IMR-90 (cell line): ENCODE measurements around the gene GABARAPL1. TPM values are rescaled to one million over a fixed set of nuclear protein-coding genes. Genes with fewer than 3 reads are reported as not detected.

Experiments
- ATAC-seq: fragments of 200-7000 bp; cut with Tn5 transposase; 2 replicates; pipeline ENCODE4 v1.9.1; 2020; ENCODE audit warnings: low read depth, mild to moderate bottlenecking, moderate library complexity
- BruUV-seq: library from RNA; stranded (reverse); fragments of 400-500 nt; replicated peaks from 2 replicates; lab custom pipeline; 2021; lab: Mats Ljungman, UMichigan
- CTCF ChIA-PET: fragments of 300-600 bp; formaldehyde crosslinking; extraction: SDS; loops from one replicate; lab custom pipeline; 2021; ENCODE audit warnings: antibody characterized with exemption; lab: Yijun Ruan, JAX
- POLR2A ChIA-PET: fragments of 300-600 bp; sonication (Branson Sonifier 250); formaldehyde crosslinking; loops from one replicate; lab custom pipeline; 2022; ENCODE audit warnings: antibody characterized with exemption; ENCODE audit not compliant: unreplicated experiment; lab: Charles Lee
- DNase-seq: peaks from one replicate; pipeline ENCODE4 v3.0.0; 2013
- H2AFZ ChIP-seq: replicated peaks from 2 replicates; pipeline ENCODE3; 2013; ENCODE audit warnings: low read length, mild to moderate bottlenecking; ENCODE audit not compliant: poor library complexity
- H2AK5ac ChIP-seq: 2 replicates; pipeline ENCODE4 v1.6.1; 2013; ENCODE audit warnings: low read depth, low read length, inconsistent platforms
- H2AK9ac ChIP-seq: replicated peaks from 2 replicates; pipeline ENCODE3; 2013; ENCODE audit warnings: mild to moderate bottlenecking, low read depth, low read length, moderate library complexity; ENCODE audit not compliant: poor library complexity
- H2BK120ac ChIP-seq: 2 replicates; pipeline ENCODE4 v1.6.1; 2013; ENCODE audit warnings: low read depth, low read length, inconsistent platforms
- H2BK15ac ChIP-seq: 3 replicates; pipeline ENCODE4 v1.6.1; 2013; ENCODE audit warnings: low read depth, low read length, inconsistent platforms
- H2BK20ac ChIP-seq: 2 replicates; pipeline ENCODE4 v1.6.1; 2013; ENCODE audit warnings: low read depth, mild to moderate bottlenecking, inconsistent platforms, low read length, moderate library complexity
- H2BK5ac ChIP-seq: 2 replicates; pipeline ENCODE4 v1.6.1; 2013; ENCODE audit warnings: mild to moderate bottlenecking, low read depth, low read length, inconsistent platforms; ENCODE audit not compliant: poor library complexity, severe bottlenecking
- H3K14ac ChIP-seq: replicated peaks from 2 replicates; pipeline ENCODE4 v1.6.1; 2013; ENCODE audit warnings: low read depth, low read length, inconsistent platforms
- H3K18ac ChIP-seq: 2 replicates; pipeline ENCODE4 v1.6.1; 2013; ENCODE audit warnings: low read depth, low read length, control low read depth
- H3K23ac ChIP-seq: 2 replicates; pipeline ENCODE4 v1.6.1; 2013; ENCODE audit warnings: low read depth, low read length, inconsistent platforms
- H3K27ac ChIP-seq: 2 replicates; pipeline ENCODE4 v1.5.1; 2013; ENCODE audit warnings: mild to moderate bottlenecking, control low read depth, low read length; ENCODE audit not compliant: insufficient read depth
- H3K27me3 ChIP-seq: 2 replicates; pipeline ENCODE4 v1.6.1; 2013; ENCODE audit warnings: low read length; ENCODE audit not compliant: control insufficient read depth, insufficient read depth
- H3K36me3 ChIP-seq: 2 replicates; pipeline ENCODE4 v1.6.1; 2013; ENCODE audit warnings: low read length, mixed read lengths; ENCODE audit not compliant: control insufficient read depth, insufficient read depth
- H3K4ac ChIP-seq: 2 replicates; pipeline ENCODE4 v1.6.1; 2013; ENCODE audit warnings: low read depth, low read length, inconsistent platforms
- H3K4me1 ChIP-seq: 2 replicates; pipeline ENCODE4 v1.6.1; 2013; ENCODE audit warnings: low read length, mixed read lengths; ENCODE audit not compliant: control insufficient read depth, insufficient read depth
- H3K4me2 ChIP-seq: 2 replicates; pipeline ENCODE4 v1.6.1; 2013; ENCODE audit warnings: low read depth, mild to moderate bottlenecking, control low read depth, low read length, moderate library complexity
- H3K4me3 ChIP-seq: 2 replicates; pipeline ENCODE4 v1.5.1; 2013; ENCODE audit warnings: low read depth, mild to moderate bottlenecking, control low read depth, low read length, moderate library complexity; ENCODE audit not compliant: insufficient read depth
- H3K56ac ChIP-seq: 2 replicates; pipeline ENCODE4 v1.6.1; 2013; ENCODE audit warnings: low read length, inconsistent platforms; ENCODE audit not compliant: insufficient read depth; ENCODE audit errors: extremely low read depth
- H3K79me1 ChIP-seq, 2 experiments: 2 replicates each; pipeline ENCODE4 v1.6.1; 2013; ENCODE audit warnings: low read length in 2 of 2, inconsistent platforms in 1 of 2, low read depth in 1 of 2
- H3K9ac ChIP-seq: 2 replicates; pipeline ENCODE4 v1.6.1; 2013; ENCODE audit warnings: low read depth, low read length, control low read depth
- H3K9me1 ChIP-seq: 2 replicates; pipeline ENCODE4 v1.6.1; 2013; ENCODE audit warnings: low read length, inconsistent platforms; ENCODE audit not compliant: insufficient read depth
- H3K9me3 ChIP-seq: 2 replicates; pipeline ENCODE4 v1.6.1; 2013; ENCODE audit warnings: low read length; ENCODE audit not compliant: control insufficient read depth, insufficient read depth
- H4K20me1 ChIP-seq: 2 replicates; pipeline ENCODE4 v1.6.1; 2013; ENCODE audit warnings: low read length, inconsistent platforms; ENCODE audit not compliant: insufficient read depth
- H4K5ac ChIP-seq: 2 replicates; pipeline ENCODE4 v1.6.1; 2013; ENCODE audit warnings: mild to moderate bottlenecking, low read depth, low read length, control low read depth
- H4K8ac ChIP-seq, 2 experiments: 2 replicates each; pipeline ENCODE4 v1.6.1; 2013; ENCODE audit warnings: low read depth in 2 of 2, low read length in 2 of 2, control low read depth in 1 of 2, inconsistent platforms in 1 of 2
- H4K91ac ChIP-seq: 2 replicates; pipeline ENCODE4 v1.6.1; 2013; ENCODE audit warnings: low read depth, low read length, inconsistent platforms; ENCODE audit not compliant: insufficient read depth
- BHLHE40 ChIP-seq: fragments of 150-350 bp; IDR thresholded peaks from 2 replicates; pipeline ENCODE4 v1.6.1; 2016; ENCODE audit warnings: mild to moderate bottlenecking, low read depth, low read length
- CEBPB ChIP-seq: IDR thresholded peaks from 2 replicates; pipeline ENCODE4 v1.6.1; 2012; ENCODE audit warnings: low read depth, low read length, improper control_type of control experiment
- CHD1 ChIP-seq: IDR thresholded peaks from 2 replicates; pipeline ENCODE4 v1.6.1; 2012; ENCODE audit warnings: low read depth, low read length, improper control_type of control experiment
- ELK1 ChIP-seq: fragments of 150-350 bp; IDR thresholded peaks from 2 replicates; pipeline ENCODE4 v1.6.1; 2016; ENCODE audit warnings: low read depth, mild to moderate bottlenecking, low read length, moderate library complexity, borderline replicate concordance
- FOS ChIP-seq: fragments of 150-350 bp; IDR thresholded peaks from 2 replicates; pipeline ENCODE4 v1.6.1; 2016; ENCODE audit warnings: low read depth, low read length
- MAFK ChIP-seq: IDR thresholded peaks from 2 replicates; pipeline ENCODE4 v1.6.1; 2012; ENCODE audit warnings: low read depth, low read length, improper control_type of control experiment
- MAZ ChIP-seq: IDR thresholded peaks from 2 replicates; pipeline ENCODE4 v1.6.1; 2012; ENCODE audit warnings: low read depth, mild to moderate bottlenecking, low read length, improper control_type of control experiment, moderate library complexity, borderline replicate concordance
- MXI1 ChIP-seq: IDR thresholded peaks from 2 replicates; pipeline ENCODE4 v1.6.1; 2012; ENCODE audit warnings: low read depth, mild to moderate bottlenecking, low read length, moderate library complexity, borderline replicate concordance
- NFE2L2 ChIP-seq: fragments of 150-350 bp; IDR thresholded peaks from 2 replicates; pipeline ENCODE4 v1.6.1; 2016; ENCODE audit warnings: low read depth, mild to moderate bottlenecking, low read length
- POLR2A ChIP-seq: IDR thresholded peaks from 2 replicates; pipeline ENCODE4 v1.6.1; 2012; ENCODE audit warnings: mild to moderate bottlenecking, low read depth, low read length
- RCOR1 ChIP-seq: IDR thresholded peaks from 2 replicates; pipeline ENCODE4 v1.6.1; 2012; ENCODE audit warnings: mild to moderate bottlenecking, low read length, improper control_type of control experiment; ENCODE audit not compliant: insufficient replicate concordance
- RFX5 ChIP-seq: IDR thresholded peaks from 2 replicates; pipeline ENCODE4 v1.8.0; 2012; ENCODE audit warnings: low read depth, mild to moderate bottlenecking, low read length, moderate library complexity
- USF2 ChIP-seq: fragments of 150-350 bp; IDR thresholded peaks from 2 replicates; pipeline ENCODE4 v1.6.1; 2017; ENCODE audit warnings: mild to moderate bottlenecking, antibody characterized with exemption, low read length, low read depth
- WGBS, 2 experiments: methylation state at CpG; one replicate each; pipeline versions ENCODE4 v1.1.5 to v1.1.7; 2013; ENCODE audit warnings: missing lambda C conversion rate in 2 of 2; ENCODE audit not compliant: insufficient read length in 1 of 2; ENCODE audit errors: extremely low coverage in 2 of 2; 5-methylcytosine and 5-hydroxymethylcytosine counted together
- dilution Hi-C: fragments of 300-500 bp; cut with HindIII; formaldehyde crosslinking; loops from one replicate; pipeline ENCODE4 v1.14.3; 2018; ENCODE audit warnings: low sequenced_read_pairs; ENCODE audit not compliant: unreplicated experiment
- in situ Hi-C: fragments of 300-500 bp; cut with MboI; formaldehyde crosslinking; loops from 3 replicates; pipeline ENCODE4 v1.14.3; 2019; ENCODE audit warnings: low sequenced_read_pairs, inconsistent platforms, mixed read lengths
- intact Hi-C: fragments of 100-400 bp; cut with micrococcal nuclease; formaldehyde crosslinking; loops from 2 replicates; pipeline ENCODE4 v1.10.0; 2022
- polyA plus RNA-seq, 3 experiments: library from polyadenylated mRNA; depleted of rRNA; stranded (reverse); fragments of >200 nt; gene quantifications; 2 replicates each; pipeline ENCODE4 v1.2.3, GENCODE V29; 2012; ENCODE audit warnings: low replicate concordance in 1 of 3
- total RNA-seq: library from RNA; depleted of rRNA; stranded (reverse); fragments of >200 nt; gene quantifications from 2 replicates; pipeline ENCODE4 v1.2.3, GENCODE V29; 2012

GABARAPL1 gene
- total and polyA plus RNA-seq, 2 of the 4 experiments (the other 2 are of a cell fraction) = 51.6 to 93.6 TPM

GRCh38 chr12:10247436-10248058 is 34.9 kb downstream of the GABARAPL1 start:
- no TSS peak for BruUV-seq
- ATAC-seq = no peak
- Histone ChIP-seq H3K9me3 (no peaks in the 10 kb centered on the region), H4K5ac (no peak overlapping the region), H2AK5ac (no peak overlapping the region), H2BK5ac (no peak overlapping the region), H3K18ac (no peak overlapping the region), H3K27me3 (no peaks in the 10 kb centered on the region), H3K9me1 (no peaks in the 10 kb centered on the region), H2BK120ac (no peak overlapping the region), H3K23ac (no peak overlapping the region), H3K14ac (no peak overlapping the region; the same call in 1 of the 2 replicates), H2AFZ (no peak overlapping the region), H3K56ac (no peak overlapping the region), H2BK15ac (no peak overlapping the region), H3K4me1 (no peaks in the 10 kb centered on the region), H4K20me1 (no peaks in the 10 kb centered on the region), H2AK9ac (no peak overlapping the region), H3K4ac (no peak overlapping the region), H3K36me3 (no peaks in the 10 kb centered on the region), H2BK20ac (no peak overlapping the region), H3K4me2 (no peak overlapping the region), H4K91ac (no peak overlapping the region), H4K8ac (no peak overlapping the region), H3K4me3 (no peak overlapping the region), H3K9ac (no peak overlapping the region), H3K79me1 (no peaks in the 10 kb centered on the region), H3K27ac (no peak overlapping the region)
- in situ Hi-C loops = no loop called here
- intact Hi-C loops = loop anchor here (5.0 kb wide), 1 partner anchor 40 kb away; no protein-coding TSS in a partner anchor
- TF ChIP-seq NFE2L2 = no peak
- no peak for TF ChIP-seq POLR2A
- TF ChIP-seq MAFK = no peak
- no peak for TF ChIP-seq ELK1
- TF ChIP-seq CEBPB = no peak
- no peak for TF ChIP-seq MAZ
- no peak for TF ChIP-seq RFX5
- no peak for TF ChIP-seq FOS
- no peak for TF ChIP-seq BHLHE40
- TF ChIP-seq USF2 = no peak
- TF ChIP-seq RCOR1 = no peak
- no peak for TF ChIP-seq CHD1
- no peak for TF ChIP-seq MXI1
- dilution Hi-C loops = no loop called here
- ChIA-PET CTCF (no interaction called here), POLR2A (no interaction called here)
- WGBS, 2 experiments = no CpG with 5 or more reads among the region's 5 CpGs
- no peak for DNase-seq
